ENCODE results near the gene PRMT7. TPM values are rescaled to one million over a fixed set of nuclear protein-coding genes. Genes with fewer than 3 reads are reported as not detected.

Gene PRMT7
- polyA plus RNA-seq, 1 experiment: 40.0 TPM

DNA sequence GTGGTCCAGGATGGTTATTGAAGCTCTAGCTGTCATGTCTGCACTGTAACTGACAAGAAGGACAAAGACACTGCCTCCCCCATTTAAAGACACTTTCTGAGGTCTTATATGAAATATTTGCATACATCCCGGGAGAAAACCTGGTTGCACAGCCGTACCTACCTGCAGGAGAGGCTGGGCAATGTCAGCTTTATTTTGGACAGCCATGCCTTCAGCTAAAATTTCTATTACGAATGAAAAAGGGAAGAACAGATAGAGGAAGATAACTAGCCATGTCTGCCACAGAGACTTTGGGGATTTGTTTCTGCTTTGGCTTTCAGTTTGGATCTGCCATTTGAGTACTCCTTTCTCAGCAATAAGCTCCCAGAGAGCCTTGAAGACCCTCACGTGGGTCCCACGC is 27.5 kb upstream of the PRMT7 start:
- CTCF ChIA-PET: interaction anchor here (1.0 to 3.3 kb wide), 4 partner anchors 14 to 45 kb away, joined by 3 to 16 read pairs (median 6); partner anchors contain the start of gene SLC7A6
- DNase-seq (ENCODE audit: low read depth): no peak
- POLR2A ChIA-PET: no interaction called here
- Histone ChIP-seq H3K36me3 (ENCODE audit: control insufficient read depth, insufficient read depth, low read length) (peaks cover 4% of the 10 kb centered on the region), H3K4me3 (ENCODE audit: low read depth, low read length) (no peak overlapping the region), H3K27me3 (ENCODE audit: control insufficient read depth, insufficient read depth, low read length) (no peaks in the 10 kb centered on the region)
- TF ChIP-seq, protein P1, sequence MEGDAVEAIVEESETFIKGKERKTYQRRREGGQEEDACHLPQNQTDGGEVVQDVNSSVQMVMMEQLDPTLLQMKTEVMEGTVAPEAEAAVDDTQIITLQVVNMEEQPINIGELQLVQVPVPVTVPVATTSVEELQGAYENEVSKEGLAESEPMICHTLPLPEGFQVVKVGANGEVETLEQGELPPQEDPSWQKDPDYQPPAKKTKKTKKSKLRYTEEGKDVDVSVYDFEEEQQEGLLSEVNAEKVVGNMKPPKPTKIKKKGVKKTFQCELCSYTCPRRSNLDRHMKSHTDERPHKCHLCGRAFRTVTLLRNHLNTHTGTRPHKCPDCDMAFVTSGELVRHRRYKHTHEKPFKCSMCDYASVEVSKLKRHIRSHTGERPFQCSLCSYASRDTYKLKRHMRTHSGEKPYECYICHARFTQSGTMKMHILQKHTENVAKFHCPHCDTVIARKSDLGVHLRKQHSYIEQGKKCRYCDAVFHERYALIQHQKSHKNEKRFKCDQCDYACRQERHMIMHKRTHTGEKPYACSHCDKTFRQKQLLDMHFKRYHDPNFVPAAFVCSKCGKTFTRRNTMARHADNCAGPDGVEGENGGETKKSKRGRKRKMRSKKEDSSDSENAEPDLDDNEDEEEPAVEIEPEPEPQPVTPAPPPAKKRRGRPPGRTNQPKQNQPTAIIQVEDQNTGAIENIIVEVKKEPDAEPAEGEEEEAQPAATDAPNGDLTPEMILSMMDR (IDR thresholded peaks at IDR 0.05; ENCODE audit: insufficient read depth, low read depth, low read length): no peak

DNA sequence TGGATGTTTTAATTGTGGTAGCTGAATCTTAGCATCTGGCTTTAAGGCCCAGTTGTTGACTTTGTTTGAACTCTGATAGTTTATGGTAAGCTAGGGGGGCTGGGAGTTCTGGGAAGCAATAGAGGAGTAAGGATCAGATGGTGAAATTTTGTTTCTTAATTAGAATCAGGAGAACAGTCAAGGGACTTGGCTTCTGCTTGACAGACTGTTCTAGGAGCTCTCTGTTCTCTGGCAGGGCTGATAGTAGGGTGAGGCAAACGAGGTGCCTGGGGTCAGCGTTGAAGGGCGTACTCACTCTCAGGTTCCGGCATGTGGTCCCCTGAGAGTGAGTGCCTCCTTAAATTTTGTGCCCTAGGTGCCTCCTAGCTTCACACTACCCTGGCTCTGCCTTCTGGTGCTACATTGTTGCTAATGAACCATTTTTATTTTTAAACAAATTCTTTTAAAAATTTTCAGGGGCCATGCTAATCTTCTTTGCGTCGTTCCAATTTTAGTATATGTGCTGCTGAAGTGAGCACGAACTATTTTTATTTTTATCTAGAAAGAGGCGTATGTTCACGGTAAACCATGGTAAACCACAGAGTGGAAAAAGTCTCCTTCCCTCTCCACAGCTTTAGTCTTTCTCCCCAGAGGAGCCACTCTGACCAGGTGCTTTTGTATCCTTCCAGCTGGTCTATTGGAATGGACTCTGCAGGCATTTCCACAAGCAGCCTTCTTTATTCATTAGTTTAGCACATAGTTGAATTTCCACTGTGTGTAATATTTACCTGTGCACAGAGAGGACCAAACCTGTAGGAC is 26.8 kb upstream of the PRMT7 start:
- POLR2A ChIA-PET: no interaction called here

DNA sequence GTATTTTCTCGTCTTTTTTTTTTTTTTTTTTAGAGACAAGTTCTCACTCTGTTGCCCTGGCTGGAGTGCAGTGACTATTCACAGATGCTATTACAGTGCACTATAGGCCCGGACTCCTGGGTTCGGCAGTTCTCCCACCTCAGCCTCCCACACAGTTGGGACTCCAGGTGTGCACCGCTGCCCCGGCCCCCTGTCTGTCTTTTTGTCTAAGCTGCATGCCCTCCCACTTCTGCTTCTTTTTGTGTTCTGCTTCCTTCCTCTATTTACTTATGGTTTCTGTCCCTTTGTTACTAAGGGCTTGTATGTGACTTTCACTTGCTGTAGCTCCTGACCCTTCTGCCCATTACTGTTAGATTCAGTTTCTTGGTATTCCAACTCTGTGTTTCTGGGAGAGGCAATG is 26.0 kb upstream of the PRMT7 start:
- Histone ChIP-seq H3K27me3 (ENCODE audit: control insufficient read depth, insufficient read depth, low read length) (no peaks in the 10 kb centered on the region), H3K36me3 (ENCODE audit: control insufficient read depth, insufficient read depth, low read length) (peaks cover 4% of the 10 kb centered on the region), H3K4me3 (ENCODE audit: low read depth, low read length) (no peak overlapping the region)
- ChIA-PET POLR2A (no interaction called here), CTCF (interaction anchor here (0.9 to 3.3 kb wide), 3 partner anchors 10 to 27 kb away, joined by 4 to 16 read pairs (median 5); no protein-coding TSS in a partner anchor)
- TF ChIP-seq, protein P1 (IDR thresholded peaks at IDR 0.05; ENCODE audit: insufficient read depth, low read depth, low read length): no peak
- no peak for DNase-seq (ENCODE audit: low read depth)

More for the DNA sequence above, 26.8 kb upstream of the PRMT7 start:
- CTCF ChIA-PET: interaction anchor here (1.0 to 3.3 kb wide), 4 partner anchors 14 to 44 kb away, joined by 3 to 16 read pairs (median 6); partner anchors contain the start of gene SLC7A6
- TF ChIP-seq, protein P1 (IDR thresholded peaks at IDR 0.05; ENCODE audit: insufficient read depth, low read depth, low read length): no peak
- DNase-seq (ENCODE audit: low read depth): no peak
- no peaks in the 10 kb centered on the region for H3K27me3 ChIP-seq (ENCODE audit: control insufficient read depth, insufficient read depth, low read length)
- no peak overlapping the region for H3K4me3 ChIP-seq (ENCODE audit: low read depth, low read length)
- H3K36me3 ChIP-seq (ENCODE audit: control insufficient read depth, insufficient read depth, low read length): peaks cover 4% of the 10 kb centered on the region

DNA sequence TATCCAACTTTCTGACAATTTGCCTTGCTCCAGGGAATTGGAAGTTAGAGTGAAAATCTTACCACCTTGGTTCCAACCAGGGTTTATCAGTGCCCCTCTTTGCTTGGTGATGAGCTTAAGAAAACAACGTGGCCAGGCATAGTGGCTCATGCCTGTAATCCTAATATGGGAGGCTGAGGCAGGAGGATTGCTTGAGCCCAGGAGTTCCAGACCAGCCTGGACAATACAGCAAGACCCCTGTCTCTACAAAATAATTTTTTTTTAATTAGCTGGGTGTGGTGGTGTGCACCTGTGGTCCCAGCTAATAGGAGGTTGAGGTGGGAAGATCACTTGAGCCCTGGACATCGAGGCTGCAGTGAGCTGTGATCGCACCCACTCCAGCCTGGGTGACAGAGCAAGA is 25.1 kb upstream of the PRMT7 start:
- DNase-seq (ENCODE audit: low read depth): no peak
- H3K27me3 ChIP-seq (ENCODE audit: control insufficient read depth, insufficient read depth, low read length): no peaks in the 10 kb centered on the region
- CTCF ChIA-PET: interaction anchor here (0.7 to 3.3 kb wide), 4 partner anchors 11 to 28 kb away, joined by 3 to 16 read pairs (median 4); no protein-coding TSS in a partner anchor
- H3K36me3 ChIP-seq (ENCODE audit: control insufficient read depth, insufficient read depth, low read length): peaks cover 7% of the 10 kb centered on the region
- POLR2A ChIA-PET: no interaction called here
- TF ChIP-seq, protein P1 (IDR thresholded peaks at IDR 0.05; ENCODE audit: insufficient read depth, low read depth, low read length): no peak
- H3K4me3 ChIP-seq (ENCODE audit: low read depth, low read length): no peak overlapping the region
